Measurements from ENCODE around the gene PRKG1. TPM values are rescaled to one million over a fixed set of nuclear protein-coding genes. Genes with fewer than 3 reads are reported as not detected.
A peak's percentile ranks its signal among the peaks of the same experiment; 100 is the strongest.

PRKG1 gene
- total and polyA plus RNA-seq, 2 experiments from 2014 or later, result 18.2 to 21.1 TPM

DNA sequence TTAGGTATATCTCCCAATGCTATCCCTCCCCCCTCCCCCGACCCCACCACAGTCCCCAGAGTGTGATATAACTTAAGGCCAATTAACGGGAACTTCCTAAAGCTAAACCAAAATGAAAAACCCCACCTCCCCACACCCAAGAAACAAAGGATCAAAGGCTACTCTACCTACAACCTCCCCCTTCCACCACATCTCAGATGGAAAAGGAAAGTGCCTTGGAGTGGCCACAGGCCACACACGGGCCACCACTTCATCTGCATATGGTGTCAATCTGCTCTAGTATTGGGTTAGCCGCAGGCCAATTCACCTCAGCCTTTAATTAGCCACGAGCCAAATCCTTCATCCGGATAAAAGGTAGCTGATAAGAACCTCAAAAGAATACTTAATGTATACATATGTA lies 605.6 kb downstream of the PRKG1 start:
- Histone ChIP-seq H4K20me1 (replicated peaks; ENCODE audit: insufficient read depth) (no peaks in the 10 kb centered on the region), H3K4me3 (no peak overlapping the region), H3K27ac (ENCODE audit: low read depth) (no peak overlapping the region), H2AFZ (no peak overlapping the region), H3K4me2 (no peak overlapping the region), H3K79me2 (replicated peaks; ENCODE audit: insufficient read depth) (no peaks in the 10 kb centered on the region), H3F3A (replicated peaks; ENCODE audit: low read depth) (no peaks in the 10 kb centered on the region), H3K27me3 (ENCODE audit: insufficient read depth) (no peaks in the 10 kb centered on the region), H3K9me2 (ENCODE audit: insufficient read depth) (no peaks in the 10 kb centered on the region), H3K36me3 (ENCODE audit: insufficient read depth) (no peaks in the 10 kb centered on the region), H3K4me1 (ENCODE audit: insufficient read depth) (no peaks in the 10 kb centered on the region)
- DNase-seq (ENCODE audit: low spot score), result no peak
- ATAC-seq, result peak; percentile 43; the same call in 2 of the 3 replicates
- TF ChIP-seq ZNF331 (CRISPR knock-in tag; IDR thresholded peaks at IDR 0.05; ENCODE audit: low read depth) (no peak), EZH2phosphoT487 (IDR thresholded peaks at IDR 0.05; ENCODE audit: unreplicated experiment) (no peak), ZNF114 (CRISPR knock-in tag; IDR thresholded peaks at IDR 0.05) (no peak), JUNB (IDR thresholded peaks at IDR 0.05; ENCODE audit: unreplicated experiment) (no peak), CREB1 (CRISPR knock-in tag; IDR thresholded peaks at IDR 0.05; ENCODE audit: low read depth) (no peak), POLR2AphosphoS5 (IDR thresholded peaks at IDR 0.05; ENCODE audit: low read depth) (no peak), NANOG (IDR thresholded peaks at IDR 0.05; ENCODE audit: borderline replicate concordance) (no peak), STAT1 (IDR thresholded peaks at IDR 0.05; ENCODE audit: unreplicated experiment) (no peak), EZH2 (IDR thresholded peaks at IDR 0.05; ENCODE audit: low read depth, unreplicated experiment) (no peak)
- TF ChIP-seq, protein P1, sequence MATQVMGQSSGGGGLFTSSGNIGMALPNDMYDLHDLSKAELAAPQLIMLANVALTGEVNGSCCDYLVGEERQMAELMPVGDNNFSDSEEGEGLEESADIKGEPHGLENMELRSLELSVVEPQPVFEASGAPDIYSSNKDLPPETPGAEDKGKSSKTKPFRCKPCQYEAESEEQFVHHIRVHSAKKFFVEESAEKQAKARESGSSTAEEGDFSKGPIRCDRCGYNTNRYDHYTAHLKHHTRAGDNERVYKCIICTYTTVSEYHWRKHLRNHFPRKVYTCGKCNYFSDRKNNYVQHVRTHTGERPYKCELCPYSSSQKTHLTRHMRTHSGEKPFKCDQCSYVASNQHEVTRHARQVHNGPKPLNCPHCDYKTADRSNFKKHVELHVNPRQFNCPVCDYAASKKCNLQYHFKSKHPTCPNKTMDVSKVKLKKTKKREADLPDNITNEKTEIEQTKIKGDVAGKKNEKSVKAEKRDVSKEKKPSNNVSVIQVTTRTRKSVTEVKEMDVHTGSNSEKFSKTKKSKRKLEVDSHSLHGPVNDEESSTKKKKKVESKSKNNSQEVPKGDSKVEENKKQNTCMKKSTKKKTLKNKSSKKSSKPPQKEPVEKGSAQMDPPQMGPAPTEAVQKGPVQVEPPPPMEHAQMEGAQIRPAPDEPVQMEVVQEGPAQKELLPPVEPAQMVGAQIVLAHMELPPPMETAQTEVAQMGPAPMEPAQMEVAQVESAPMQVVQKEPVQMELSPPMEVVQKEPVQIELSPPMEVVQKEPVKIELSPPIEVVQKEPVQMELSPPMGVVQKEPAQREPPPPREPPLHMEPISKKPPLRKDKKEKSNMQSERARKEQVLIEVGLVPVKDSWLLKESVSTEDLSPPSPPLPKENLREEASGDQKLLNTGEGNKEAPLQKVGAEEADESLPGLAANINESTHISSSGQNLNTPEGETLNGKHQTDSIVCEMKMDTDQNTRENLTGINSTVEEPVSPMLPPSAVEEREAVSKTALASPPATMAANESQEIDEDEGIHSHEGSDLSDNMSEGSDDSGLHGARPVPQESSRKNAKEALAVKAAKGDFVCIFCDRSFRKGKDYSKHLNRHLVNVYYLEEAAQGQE (IDR thresholded peaks at IDR 0.05; ENCODE audit: unreplicated experiment), result no peak
- TF ChIP-seq, protein P2, sequence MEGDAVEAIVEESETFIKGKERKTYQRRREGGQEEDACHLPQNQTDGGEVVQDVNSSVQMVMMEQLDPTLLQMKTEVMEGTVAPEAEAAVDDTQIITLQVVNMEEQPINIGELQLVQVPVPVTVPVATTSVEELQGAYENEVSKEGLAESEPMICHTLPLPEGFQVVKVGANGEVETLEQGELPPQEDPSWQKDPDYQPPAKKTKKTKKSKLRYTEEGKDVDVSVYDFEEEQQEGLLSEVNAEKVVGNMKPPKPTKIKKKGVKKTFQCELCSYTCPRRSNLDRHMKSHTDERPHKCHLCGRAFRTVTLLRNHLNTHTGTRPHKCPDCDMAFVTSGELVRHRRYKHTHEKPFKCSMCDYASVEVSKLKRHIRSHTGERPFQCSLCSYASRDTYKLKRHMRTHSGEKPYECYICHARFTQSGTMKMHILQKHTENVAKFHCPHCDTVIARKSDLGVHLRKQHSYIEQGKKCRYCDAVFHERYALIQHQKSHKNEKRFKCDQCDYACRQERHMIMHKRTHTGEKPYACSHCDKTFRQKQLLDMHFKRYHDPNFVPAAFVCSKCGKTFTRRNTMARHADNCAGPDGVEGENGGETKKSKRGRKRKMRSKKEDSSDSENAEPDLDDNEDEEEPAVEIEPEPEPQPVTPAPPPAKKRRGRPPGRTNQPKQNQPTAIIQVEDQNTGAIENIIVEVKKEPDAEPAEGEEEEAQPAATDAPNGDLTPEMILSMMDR (conservative IDR thresholded peaks at IDR 0.05; ENCODE audit: low read depth in 2 of 2), result no peak
- TF ChIP-seq, protein P3, sequence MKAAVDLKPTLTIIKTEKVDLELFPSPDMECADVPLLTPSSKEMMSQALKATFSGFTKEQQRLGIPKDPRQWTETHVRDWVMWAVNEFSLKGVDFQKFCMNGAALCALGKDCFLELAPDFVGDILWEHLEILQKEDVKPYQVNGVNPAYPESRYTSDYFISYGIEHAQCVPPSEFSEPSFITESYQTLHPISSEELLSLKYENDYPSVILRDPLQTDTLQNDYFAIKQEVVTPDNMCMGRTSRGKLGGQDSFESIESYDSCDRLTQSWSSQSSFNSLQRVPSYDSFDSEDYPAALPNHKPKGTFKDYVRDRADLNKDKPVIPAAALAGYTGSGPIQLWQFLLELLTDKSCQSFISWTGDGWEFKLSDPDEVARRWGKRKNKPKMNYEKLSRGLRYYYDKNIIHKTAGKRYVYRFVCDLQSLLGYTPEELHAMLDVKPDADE (IDR thresholded peaks at IDR 0.05), result no peak
- TF ChIP-seq, protein P4, sequence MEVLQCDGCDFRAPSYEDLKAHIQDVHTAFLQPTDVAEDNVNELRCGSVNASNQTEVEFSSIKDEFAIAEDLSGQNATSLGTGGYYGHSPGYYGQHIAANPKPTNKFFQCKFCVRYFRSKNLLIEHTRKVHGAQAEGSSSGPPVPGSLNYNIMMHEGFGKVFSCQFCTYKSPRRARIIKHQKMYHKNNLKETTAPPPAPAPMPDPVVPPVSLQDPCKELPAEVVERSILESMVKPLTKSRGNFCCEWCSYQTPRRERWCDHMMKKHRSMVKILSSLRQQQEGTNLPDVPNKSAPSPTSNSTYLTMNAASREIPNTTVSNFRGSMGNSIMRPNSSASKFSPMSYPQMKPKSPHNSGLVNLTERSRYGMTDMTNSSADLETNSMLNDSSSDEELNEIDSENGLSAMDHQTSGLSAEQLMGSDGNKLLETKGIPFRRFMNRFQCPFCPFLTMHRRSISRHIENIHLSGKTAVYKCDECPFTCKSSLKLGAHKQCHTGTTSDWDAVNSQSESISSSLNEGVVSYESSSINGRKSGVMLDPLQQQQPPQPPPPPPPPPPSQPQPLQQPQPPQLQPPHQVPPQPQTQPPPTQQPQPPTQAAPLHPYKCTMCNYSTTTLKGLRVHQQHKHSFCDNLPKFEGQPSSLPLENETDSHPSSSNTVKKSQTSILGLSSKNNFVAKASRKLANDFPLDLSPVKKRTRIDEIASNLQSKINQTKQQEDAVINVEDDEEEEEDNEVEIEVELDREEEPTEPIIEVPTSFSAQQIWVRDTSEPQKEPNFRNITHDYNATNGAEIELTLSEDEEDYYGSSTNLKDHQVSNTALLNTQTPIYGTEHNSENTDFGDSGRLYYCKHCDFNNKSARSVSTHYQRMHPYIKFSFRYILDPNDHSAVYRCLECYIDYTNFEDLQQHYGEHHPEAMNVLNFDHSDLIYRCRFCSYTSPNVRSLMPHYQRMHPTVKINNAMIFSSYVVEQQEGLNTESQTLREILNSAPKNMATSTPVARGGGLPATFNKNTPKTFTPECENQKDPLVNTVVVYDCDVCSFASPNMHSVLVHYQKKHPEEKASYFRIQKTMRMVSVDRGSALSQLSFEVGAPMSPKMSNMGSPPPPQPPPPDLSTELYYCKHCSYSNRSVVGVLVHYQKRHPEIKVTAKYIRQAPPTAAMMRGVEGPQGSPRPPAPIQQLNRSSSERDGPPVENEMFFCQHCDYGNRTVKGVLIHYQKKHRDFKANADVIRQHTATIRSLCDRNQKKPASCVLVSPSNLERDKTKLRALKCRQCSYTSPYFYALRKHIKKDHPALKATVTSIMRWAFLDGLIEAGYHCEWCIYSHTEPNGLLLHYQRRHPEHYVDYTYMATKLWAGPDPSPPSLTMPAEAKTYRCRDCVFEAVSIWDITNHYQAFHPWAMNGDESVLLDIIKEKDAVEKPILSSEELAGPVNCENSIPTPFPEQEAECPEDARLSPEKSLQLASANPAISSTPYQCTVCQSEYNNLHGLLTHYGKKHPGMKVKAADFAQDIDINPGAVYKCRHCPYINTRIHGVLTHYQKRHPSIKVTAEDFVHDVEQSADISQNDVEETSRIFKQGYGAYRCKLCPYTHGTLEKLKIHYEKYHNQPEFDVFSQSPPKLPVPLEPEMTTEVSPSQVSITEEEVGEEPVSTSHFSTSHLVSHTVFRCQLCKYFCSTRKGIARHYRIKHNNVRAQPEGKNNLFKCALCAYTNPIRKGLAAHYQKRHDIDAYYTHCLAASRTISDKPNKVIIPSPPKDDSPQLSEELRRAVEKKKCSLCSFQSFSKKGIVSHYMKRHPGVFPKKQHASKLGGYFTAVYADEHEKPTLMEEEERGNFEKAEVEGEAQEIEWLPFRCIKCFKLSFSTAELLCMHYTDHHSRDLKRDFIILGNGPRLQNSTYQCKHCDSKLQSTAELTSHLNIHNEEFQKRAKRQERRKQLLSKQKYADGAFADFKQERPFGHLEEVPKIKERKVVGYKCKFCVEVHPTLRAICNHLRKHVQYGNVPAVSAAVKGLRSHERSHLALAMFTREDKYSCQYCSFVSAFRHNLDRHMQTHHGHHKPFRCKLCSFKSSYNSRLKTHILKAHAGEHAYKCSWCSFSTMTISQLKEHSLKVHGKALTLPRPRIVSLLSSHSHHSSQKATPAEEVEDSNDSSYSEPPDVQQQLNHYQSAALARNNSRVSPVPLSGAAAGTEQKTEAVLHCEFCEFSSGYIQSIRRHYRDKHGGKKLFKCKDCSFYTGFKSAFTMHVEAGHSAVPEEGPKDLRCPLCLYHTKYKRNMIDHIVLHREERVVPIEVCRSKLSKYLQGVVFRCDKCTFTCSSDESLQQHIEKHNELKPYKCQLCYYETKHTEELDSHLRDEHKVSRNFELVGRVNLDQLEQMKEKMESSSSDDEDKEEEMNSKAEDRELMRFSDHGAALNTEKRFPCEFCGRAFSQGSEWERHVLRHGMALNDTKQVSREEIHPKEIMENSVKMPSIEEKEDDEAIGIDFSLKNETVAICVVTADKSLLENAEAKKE (CRISPR knock-in tag; IDR thresholded peaks at IDR 0.05), result no peak
- Mint-ChIP-seq H3K36me3 (ENCODE audit: low read depth) (no peaks in the 10 kb centered on the region), H3K27ac (no peak overlapping the region), H3K9me3 (no peaks in the 10 kb centered on the region), H3K4me1 (peaks cover 8% of the 10 kb centered on the region), H3K4me3 (no peak overlapping the region), H3K27me3 (ENCODE audit: insufficient read depth, low read depth, poor library complexity) (no peaks in the 10 kb centered on the region)

Data from GM23338 (cell line).